Muscle layer of colon (tissue), 2 donors: ENCODE data around the gene IL5RA.

Experiments
- H3K27ac ChIP-seq: one replicate; pipeline ENCODE4 v1.7.0; 2013; ENCODE audit warnings: low read depth, mild to moderate bottlenecking, low read length, moderate library complexity
- H3K27me3 ChIP-seq, 2 donors: one replicate each; pipeline ENCODE4 v1.7.0; 2013; ENCODE audit warnings: low read length in 2 of 2, mild to moderate bottlenecking in 2 of 2; ENCODE audit not compliant: insufficient read depth in 2 of 2, control insufficient read depth in 1 of 2
- H3K36me3 ChIP-seq: one replicate; pipeline ENCODE4 v1.7.0; 2013; ENCODE audit warnings: mild to moderate bottlenecking, low read length; ENCODE audit not compliant: insufficient read depth
- H3K4me1 ChIP-seq: one replicate; pipeline ENCODE4 v1.7.0; 2013; ENCODE audit warnings: mild to moderate bottlenecking, low read length; ENCODE audit not compliant: insufficient read depth
- H3K4me3 ChIP-seq, 2 donors: one replicate each; pipeline ENCODE4 v1.7.0; 2013; ENCODE audit warnings: low read length in 2 of 2, low read depth in 1 of 2, mild to moderate bottlenecking in 1 of 2, moderate library complexity in 1 of 2
- H3K9ac ChIP-seq: one replicate; pipeline ENCODE4 v1.7.0; 2013; ENCODE audit warnings: low read length
- H3K9me3 ChIP-seq: one replicate; pipeline ENCODE4 v1.7.0; 2013; ENCODE audit warnings: mild to moderate bottlenecking, low read length
- donor health status: abdominal sarcoma.
- donor health status: Adenocarcinoma of cecum.

IL5RA gene

DNA sequence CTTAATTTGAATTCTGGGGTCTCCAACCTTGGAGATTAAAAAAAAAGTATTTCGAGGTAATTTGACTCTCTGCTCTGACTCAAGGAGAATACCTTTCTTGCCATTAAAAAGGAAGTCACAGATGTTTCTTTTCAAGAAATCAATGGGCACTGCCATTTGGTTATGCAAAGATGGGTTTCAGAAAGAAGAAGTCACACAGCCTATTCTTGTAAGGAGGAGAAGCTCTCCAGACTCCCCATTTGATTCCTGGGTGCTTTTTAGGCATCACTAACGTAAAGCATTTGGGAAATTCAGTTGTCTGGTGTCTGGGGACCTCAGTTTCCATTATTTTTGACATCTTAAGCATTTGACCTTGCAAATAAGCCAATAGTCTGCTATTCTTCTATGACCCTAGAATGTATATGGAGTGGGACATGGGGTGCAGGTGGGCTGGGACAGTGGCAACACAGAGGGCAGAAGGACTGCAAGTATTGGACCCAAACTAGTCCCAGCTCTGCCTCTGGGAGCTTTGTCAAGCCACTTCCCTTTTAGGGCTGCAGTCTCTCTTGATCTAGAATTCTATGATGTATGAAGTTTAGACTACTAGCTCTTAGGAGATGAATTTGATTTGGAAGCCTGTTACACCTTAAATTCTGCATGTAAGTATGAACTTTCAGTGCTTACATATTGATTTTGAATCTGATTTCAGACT lies 27.8 kb downstream of the IL5RA start:
- no peaks in the 10 kb centered on the region for H3K4me1 ChIP-seq
- H3K9me3 ChIP-seq = no peaks in the 10 kb centered on the region
- no peaks in the 10 kb centered on the region for H3K27me3 ChIP-seq
- no peak overlapping the region for H3K9ac ChIP-seq
- H3K36me3 ChIP-seq = no peaks in the 10 kb centered on the region
- no peak overlapping the region for H3K27ac ChIP-seq
- no peak overlapping the region for H3K4me3 ChIP-seq

DNA sequence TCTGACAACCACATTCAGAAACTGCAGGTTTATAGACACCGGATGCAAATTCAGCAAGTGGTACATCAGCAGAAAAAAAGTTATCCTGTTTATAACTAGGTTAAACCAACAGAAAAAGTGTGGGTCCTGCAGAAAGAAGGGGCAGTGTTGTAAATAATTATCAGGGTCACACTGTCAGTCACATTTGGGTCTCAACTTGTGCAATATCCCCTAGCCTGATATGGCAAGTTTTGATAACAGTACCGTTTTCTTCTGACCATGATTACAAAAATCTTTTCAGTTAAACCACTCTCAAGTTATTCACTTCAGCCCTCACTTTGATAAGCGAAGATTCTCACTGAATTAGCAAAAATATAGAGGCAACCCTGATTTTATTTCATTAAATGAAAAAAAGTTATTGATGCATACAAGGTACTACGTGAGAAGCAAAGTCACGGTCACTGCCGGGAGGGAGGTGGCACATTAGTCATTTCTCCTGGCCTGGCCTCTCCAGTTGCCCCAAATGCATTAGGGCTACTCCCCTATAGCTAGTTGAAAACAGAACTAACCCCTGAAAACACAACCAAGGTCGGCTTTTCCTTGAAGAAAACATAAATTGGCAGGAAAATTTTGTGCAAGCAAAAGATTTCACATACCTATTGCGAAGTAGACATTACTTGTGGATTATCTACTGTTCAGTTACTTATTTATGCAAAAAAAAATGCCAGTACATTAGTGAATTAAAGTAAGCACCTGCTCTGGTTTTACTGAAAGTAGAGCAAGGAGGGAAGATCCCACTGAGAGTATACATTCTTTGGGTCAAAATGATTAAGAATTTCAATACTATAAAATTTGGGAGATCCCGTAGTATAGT lies 28.6 kb downstream of the IL5RA start:
- no peak overlapping the region for H3K4me3 ChIP-seq
- H3K36me3 ChIP-seq = no peaks in the 10 kb centered on the region
- H3K27ac ChIP-seq = no peak overlapping the region
- H3K27me3 ChIP-seq = no peaks in the 10 kb centered on the region
- H3K9ac ChIP-seq = no peak overlapping the region
- H3K4me1 ChIP-seq = no peaks in the 10 kb centered on the region
- no peaks in the 10 kb centered on the region for H3K9me3 ChIP-seq

DNA sequence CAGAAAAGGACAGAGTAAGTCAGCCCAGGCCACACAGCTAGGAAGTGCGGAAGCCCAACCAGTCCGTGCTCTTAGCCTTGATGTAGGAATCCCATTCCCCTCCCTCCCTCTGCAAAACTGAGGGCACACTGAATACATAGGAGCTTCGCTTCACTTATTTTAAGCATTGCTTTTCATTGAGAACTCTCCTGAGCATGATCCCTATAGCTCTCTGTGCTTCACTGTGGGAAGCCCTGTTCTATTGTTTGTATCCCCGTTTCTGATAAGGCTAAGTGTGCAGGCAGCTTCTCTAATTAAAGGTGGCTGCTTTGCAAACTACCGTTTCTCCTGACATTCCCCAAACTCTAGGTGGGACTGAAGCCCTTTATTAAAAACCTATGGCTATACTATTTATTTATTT lies 29.9 kb downstream of the IL5RA start:
- no peaks in the 10 kb centered on the region for H3K9me3 ChIP-seq
- H3K27ac ChIP-seq = no peak overlapping the region
- no peaks in the 10 kb centered on the region for H3K36me3 ChIP-seq
- no peaks in the 10 kb centered on the region for H3K4me1 ChIP-seq
- no peaks in the 10 kb centered on the region for H3K27me3 ChIP-seq
- no peak overlapping the region for H3K9ac ChIP-seq
- no peak overlapping the region for H3K4me3 ChIP-seq

DNA sequence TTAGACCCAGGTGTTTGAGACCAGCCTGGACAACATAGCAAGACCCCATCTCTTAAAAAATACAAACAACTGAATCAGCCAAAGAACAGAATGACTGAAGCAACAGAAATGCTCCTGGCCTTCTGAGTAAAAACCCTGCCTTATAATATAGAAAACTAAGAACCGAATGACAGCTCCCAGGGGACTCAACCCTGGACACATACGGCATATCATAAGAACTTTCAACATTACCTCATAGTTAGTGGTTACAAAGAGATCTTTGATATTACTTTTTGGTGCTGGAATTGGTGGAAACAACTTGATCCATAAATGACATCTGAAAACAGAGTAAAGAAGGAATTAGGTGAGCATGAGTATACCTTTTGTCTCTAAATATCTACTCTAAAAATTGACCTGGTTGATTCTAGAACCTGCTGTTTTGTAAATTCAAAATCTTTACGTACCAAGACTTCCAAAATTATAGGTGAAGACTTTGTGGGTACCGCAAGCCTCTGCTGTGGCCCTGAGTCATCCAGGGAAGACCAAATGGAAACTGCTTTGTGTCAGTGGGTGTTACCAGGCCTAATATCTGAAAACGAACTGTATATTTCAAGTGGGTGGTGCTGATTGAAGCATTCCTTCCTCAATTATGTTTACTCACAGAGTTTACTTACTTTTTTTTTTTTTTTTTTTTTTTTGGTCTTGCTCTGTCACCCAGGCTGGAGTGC lies 35.5 kb downstream of the IL5RA start:
- Histone ChIP-seq H3K27ac (no peak overlapping the region), H3K4me1 (no peaks in the 10 kb centered on the region), H3K9me3 (no peaks in the 10 kb centered on the region), H3K9ac (no peak overlapping the region), H3K27me3 (no peaks in the 10 kb centered on the region), H3K4me3 (no peak overlapping the region), H3K36me3 (no peaks in the 10 kb centered on the region)

DNA sequence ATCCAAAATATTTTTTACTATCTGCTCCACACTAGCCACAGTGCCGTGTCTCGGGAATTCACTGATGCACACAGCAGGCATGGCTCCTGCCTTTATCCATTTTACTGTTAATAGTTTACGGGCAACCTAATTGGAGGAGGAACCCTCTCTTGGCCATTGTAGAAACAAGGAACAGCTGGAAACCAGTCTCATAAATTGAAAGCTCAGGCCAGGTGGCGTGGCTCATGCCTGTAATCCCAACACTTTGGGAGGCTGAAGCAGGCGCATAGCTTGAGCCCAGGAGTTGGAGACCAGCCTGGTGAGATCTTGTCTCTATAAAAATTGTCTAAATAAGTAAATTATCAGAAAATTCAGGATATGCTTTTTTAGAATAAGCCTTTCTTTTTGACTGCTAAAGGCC lies 39.0 kb downstream of the IL5RA start:
- H3K9ac ChIP-seq = no peak overlapping the region
- H3K4me1 ChIP-seq = no peaks in the 10 kb centered on the region
- no peak overlapping the region for H3K4me3 ChIP-seq
- no peaks in the 10 kb centered on the region for H3K9me3 ChIP-seq
- no peaks in the 10 kb centered on the region for H3K36me3 ChIP-seq
- no peak overlapping the region for H3K27ac ChIP-seq
- no peaks in the 10 kb centered on the region for H3K27me3 ChIP-seq

DNA sequence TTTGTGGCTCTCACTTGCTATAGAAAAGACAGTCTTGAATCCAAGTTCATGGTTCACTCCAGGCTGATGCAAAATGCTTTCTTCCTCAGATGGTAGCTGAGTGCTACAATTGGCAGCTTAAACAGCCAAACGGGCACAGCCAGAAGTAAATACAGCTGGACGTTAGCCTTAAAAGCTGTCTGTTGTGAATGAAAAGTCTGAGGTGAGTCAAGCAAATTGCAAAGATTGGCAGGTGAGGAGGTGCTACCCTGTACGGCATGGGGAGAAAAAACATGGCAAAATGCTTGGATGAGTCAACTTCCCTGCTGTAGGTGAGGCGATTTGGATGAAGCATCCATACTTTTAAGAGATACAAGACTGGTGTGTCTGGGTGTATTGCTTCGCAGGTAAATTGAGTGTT lies 40.5 kb downstream of the IL5RA start:
- Histone ChIP-seq H3K27me3 (no peaks in the 10 kb centered on the region), H3K9ac (no peak overlapping the region), H3K4me3 (no peak overlapping the region), H3K9me3 (no peaks in the 10 kb centered on the region), H3K36me3 (no peaks in the 10 kb centered on the region), H3K4me1 (no peaks in the 10 kb centered on the region), H3K27ac (no peak overlapping the region)

DNA sequence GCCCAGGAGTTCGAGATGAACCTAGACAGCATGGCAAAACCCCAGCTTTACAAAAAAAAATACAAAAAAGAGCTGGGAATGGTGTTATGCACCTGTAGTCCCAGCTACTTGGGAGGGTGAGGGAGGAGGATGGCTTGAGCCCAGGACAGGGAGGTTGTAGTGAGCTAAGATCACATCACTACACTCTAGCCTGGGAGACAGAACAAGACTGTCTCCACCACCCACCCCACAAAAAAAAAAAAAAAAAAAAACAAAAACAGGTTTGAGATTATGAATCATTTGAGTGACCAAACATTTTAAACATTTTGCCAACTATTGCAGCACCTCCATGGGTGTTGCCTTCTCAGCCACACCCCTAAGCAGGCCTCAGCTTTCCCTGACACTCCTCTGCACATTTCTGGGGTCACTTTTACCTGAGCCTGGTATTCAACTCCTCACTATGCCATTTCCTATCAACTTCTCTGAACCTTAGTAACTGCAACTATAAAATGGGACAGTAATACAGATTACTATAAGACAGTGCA lies 41.8 kb downstream of the IL5RA start:
- Histone ChIP-seq H3K27ac (no peak overlapping the region), H3K36me3 (no peaks in the 10 kb centered on the region), H3K27me3 (no peaks in the 10 kb centered on the region), H3K9ac (no peak overlapping the region), H3K4me3 (no peak overlapping the region), H3K9me3 (no peaks in the 10 kb centered on the region), H3K4me1 (no peaks in the 10 kb centered on the region)

DNA sequence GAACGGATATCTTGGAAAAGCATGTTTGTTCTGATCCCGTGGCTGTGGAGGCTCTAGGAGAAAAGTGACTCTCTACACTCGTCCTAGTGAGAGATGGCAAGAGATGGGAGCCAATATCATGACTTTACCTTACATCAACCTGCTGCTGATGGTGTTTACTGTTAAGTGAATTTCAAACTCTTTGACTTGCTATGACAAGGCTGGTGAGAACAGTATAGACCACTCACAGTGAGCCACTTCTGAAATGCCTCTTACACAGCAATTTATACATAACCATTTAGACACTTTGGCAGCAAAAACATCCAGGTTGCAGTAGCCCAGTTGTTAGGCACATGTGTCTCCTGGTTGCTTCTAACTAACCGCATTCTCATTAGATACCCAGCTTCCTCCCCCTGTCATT lies 43.3 kb downstream of the IL5RA start:
- Histone ChIP-seq H3K27me3 (no peaks in the 10 kb centered on the region), H3K27ac (no peak overlapping the region), H3K4me3 (no peak overlapping the region), H3K4me1 (no peaks in the 10 kb centered on the region), H3K36me3 (no peaks in the 10 kb centered on the region), H3K9me3 (no peaks in the 10 kb centered on the region), H3K9ac (no peak overlapping the region)

DNA sequence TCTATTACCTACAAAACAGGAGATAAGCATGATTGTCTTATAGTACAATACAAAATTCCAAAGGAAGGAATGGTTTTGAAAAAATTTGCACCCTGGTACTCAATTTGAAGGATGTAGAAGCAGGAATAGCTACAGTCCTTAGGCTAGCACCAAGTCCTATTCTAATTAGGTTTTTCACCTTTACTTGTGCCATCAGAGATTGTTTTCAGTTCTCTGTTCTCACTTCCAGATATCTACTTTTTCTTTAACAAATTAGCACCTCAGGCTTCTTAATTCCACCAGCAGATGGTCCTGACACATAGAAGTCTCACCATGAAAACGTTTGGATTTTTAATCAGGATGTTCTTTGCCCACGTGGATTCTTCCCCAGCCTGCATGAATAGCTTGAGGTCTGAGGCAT lies 43.8 kb downstream of the IL5RA start:
- H3K9me3 ChIP-seq = no peaks in the 10 kb centered on the region
- H3K9ac ChIP-seq = no peak overlapping the region
- no peaks in the 10 kb centered on the region for H3K27me3 ChIP-seq
- H3K36me3 ChIP-seq = no peaks in the 10 kb centered on the region
- no peak overlapping the region for H3K4me3 ChIP-seq
- H3K4me1 ChIP-seq = no peaks in the 10 kb centered on the region
- H3K27ac ChIP-seq = no peak overlapping the region

DNA sequence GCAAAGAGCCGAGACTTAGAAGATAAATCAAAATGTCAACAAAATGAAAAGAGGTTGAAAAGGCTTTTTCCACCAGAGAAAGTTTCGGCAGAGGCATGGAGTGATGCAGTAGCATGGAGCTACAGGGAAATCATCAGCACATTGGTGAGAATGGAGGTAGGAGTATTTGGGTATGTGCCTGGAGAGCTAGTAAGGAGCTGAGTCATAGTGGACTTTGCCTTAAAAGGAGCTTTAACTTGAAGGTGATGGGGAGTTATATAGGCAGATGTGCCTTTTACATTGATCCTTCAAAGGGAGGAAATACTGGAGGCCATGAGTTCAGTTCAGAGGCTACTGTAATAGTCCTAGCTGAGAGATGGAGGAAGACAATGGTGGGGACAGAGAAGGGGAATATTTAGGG lies 44.3 kb downstream of the IL5RA start:
- Histone ChIP-seq H3K27me3 (no peaks in the 10 kb centered on the region), H3K4me3 (no peak overlapping the region), H3K36me3 (no peaks in the 10 kb centered on the region), H3K4me1 (no peaks in the 10 kb centered on the region), H3K9ac (no peak overlapping the region), H3K27ac (no peak overlapping the region), H3K9me3 (no peaks in the 10 kb centered on the region)

DNA sequence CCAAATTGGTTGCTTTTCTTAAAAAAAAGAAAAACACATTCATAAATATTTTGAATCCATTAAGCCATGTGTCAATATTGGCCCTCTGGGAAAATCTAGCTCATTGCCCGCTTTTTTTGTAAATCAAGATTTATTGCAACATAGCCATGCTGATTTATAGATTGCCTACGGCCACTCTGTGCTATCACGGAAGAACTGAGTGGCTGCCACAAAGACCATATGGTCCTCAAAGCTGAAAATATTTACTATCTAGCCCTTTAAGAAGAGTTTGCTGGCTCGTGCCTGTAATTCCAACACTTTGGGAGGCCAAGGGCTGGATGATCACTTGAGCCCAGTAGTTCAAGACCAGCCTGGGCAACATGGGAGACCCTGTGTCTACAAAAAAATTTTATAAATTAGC lies 45.9 kb downstream of the IL5RA start:
- Histone ChIP-seq H3K9me3 (no peaks in the 10 kb centered on the region), H3K36me3 (no peaks in the 10 kb centered on the region), H3K27me3 (no peaks in the 10 kb centered on the region), H3K4me1 (no peaks in the 10 kb centered on the region), H3K4me3 (no peak overlapping the region), H3K27ac (no peak overlapping the region), H3K9ac (no peak overlapping the region)
